PC-9 (cell line): ENCODE measurements around the gene UBE2E2.

Experiments used
- CTCF ChIP-seq: fragments of 200-600 bp; sonication (generic); conservative IDR thresholded peaks from 2 replicates; pipeline ENCODE4 v1.6.1; 2017; ENCODE audit warnings: mixed run types, antibody characterized with exemption, mild to moderate bottlenecking, moderate library complexity
- EZH2 ChIP-seq: fragments of 200-600 bp; sonication (generic); IDR thresholded peaks from 2 replicates; pipeline ENCODE4 v1.8.0; 2017; ENCODE audit warnings: antibody characterized with exemption, low read depth

GRCh38 chr3:23537101-23537551 is 334.0 kb downstream of the UBE2E2 start:
- TF ChIP-seq EZH2 (no peak), CTCF (no peak)
